ENCODE results near the gene FANCC.
"Not testable (repeated sequence)": the region's sequence is repeated elsewhere in the genome, so short reads cannot be mapped to it uniquely, and the experiment has no call there.

The FANCC gene

GRCh38 chr9:95229230-95229915, 88.1 kb downstream of the FANCC start:
- TF ChIP-seq, protein P1, sequence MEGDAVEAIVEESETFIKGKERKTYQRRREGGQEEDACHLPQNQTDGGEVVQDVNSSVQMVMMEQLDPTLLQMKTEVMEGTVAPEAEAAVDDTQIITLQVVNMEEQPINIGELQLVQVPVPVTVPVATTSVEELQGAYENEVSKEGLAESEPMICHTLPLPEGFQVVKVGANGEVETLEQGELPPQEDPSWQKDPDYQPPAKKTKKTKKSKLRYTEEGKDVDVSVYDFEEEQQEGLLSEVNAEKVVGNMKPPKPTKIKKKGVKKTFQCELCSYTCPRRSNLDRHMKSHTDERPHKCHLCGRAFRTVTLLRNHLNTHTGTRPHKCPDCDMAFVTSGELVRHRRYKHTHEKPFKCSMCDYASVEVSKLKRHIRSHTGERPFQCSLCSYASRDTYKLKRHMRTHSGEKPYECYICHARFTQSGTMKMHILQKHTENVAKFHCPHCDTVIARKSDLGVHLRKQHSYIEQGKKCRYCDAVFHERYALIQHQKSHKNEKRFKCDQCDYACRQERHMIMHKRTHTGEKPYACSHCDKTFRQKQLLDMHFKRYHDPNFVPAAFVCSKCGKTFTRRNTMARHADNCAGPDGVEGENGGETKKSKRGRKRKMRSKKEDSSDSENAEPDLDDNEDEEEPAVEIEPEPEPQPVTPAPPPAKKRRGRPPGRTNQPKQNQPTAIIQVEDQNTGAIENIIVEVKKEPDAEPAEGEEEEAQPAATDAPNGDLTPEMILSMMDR (IDR thresholded peaks at IDR 0.05; ENCODE audit: control insufficient read depth, insufficient read depth, low read depth, low read length, missing control alignments) = no peak
- DNase-seq (ENCODE audit: low read depth) = no peak
- no peak overlapping the region for H3K4me3 ChIP-seq (ENCODE audit: control insufficient read depth, low read depth, low read length)

GRCh38 chr9:95226921-95227320, 90.6 kb downstream of the FANCC start:
- DNase-seq (ENCODE audit: low read depth) = no peak

GRCh38 chr9:95225726-95226106, 91.8 kb downstream of the FANCC start:
- TF ChIP-seq, protein P1 (IDR thresholded peaks at IDR 0.05; ENCODE audit: control insufficient read depth, insufficient read depth, low read depth, low read length, missing control alignments) = no peak
- no peak overlapping the region for H3K4me3 ChIP-seq (ENCODE audit: control insufficient read depth, low read depth, low read length)
- DNase-seq (ENCODE audit: low read depth) = no peak

More at GRCh38 chr9:95226921-95227320, 90.6 kb downstream of the FANCC start:
- H3K4me3 ChIP-seq (ENCODE audit: control insufficient read depth, low read depth, low read length) = no peak overlapping the region
- TF ChIP-seq, protein P1 (IDR thresholded peaks at IDR 0.05; ENCODE audit: control insufficient read depth, insufficient read depth, low read depth, low read length, missing control alignments) = no peak

GRCh38 chr9:95225076-95225725, 92.3 kb downstream of the FANCC start:
- DNase-seq (ENCODE audit: low read depth) = no peak
- TF ChIP-seq, protein P1 (IDR thresholded peaks at IDR 0.05; ENCODE audit: control insufficient read depth, insufficient read depth, low read depth, low read length, missing control alignments) = no peak
- H3K4me3 ChIP-seq (ENCODE audit: control insufficient read depth, low read depth, low read length) = no peak overlapping the region

- no peak for DNase-seq (ENCODE audit: low read depth)
These were observed 93.0 kb downstream of the FANCC start for GRCh38 chr9:95224376-95225019.

DNA sequence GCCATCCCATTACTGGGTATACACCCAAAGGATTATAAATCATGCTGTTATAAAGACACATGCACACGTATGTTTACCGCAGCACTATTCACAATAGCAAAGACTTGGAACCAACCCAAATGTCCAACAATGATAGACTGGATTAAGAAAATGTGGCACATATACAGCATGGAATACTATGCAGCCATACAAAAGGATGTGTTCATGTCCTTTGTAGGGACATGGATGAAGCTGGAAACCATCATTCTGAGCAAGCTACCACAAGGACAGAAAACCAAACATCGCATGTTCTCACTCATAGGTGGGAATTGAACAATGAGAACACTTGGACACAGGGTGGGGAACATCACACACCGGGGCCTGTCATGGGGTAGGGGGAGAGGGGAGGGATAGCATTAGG, 97.2 kb downstream of the FANCC start:
- H3K4me3 ChIP-seq (ENCODE audit: control insufficient read depth, low read depth, low read length); DNase-seq (ENCODE audit: low read depth): not testable (repeated sequence)

More at GRCh38 chr9:95224376-95225019, 93.0 kb downstream of the FANCC start:
- TF ChIP-seq, protein P1 (IDR thresholded peaks at IDR 0.05; ENCODE audit: control insufficient read depth, insufficient read depth, low read depth, low read length, missing control alignments) = no peak
- no peak overlapping the region for H3K4me3 ChIP-seq (ENCODE audit: control insufficient read depth, low read depth, low read length)

DNA sequence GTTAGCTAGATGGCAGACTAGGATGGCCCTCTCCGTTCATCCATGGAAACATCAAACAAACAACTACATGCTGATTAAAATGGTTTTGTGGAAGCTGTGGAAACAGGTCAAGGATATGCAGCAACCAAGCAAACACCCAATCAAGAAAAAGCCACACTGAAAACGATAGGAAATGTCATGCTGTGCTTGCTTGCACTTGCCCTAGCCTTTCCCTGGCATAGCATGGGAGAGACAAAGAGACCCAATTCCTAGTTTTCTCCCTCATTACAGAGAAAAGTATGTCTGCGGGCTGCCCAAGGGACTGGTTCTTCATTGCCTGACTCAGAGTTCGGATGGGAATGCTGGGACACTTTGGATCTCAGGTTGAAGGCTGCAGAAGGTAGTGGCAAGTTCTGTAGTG, 98.7 kb downstream of the FANCC start:
- no peak for DNase-seq (ENCODE audit: low read depth)
- TF ChIP-seq, protein P1 (IDR thresholded peaks at IDR 0.05; ENCODE audit: control insufficient read depth, insufficient read depth, low read depth, low read length, missing control alignments) = no peak
- H3K4me3 ChIP-seq (ENCODE audit: control insufficient read depth, low read depth, low read length) = no peak overlapping the region
